AG04449 (cell line): ENCODE results near the gene AOPEP.
A peak's percentile ranks its signal among the peaks of the same experiment; 100 is the strongest.

Source experiments
- CTCF ChIA-PET: fragments of 350-600 bp; formaldehyde crosslinking; extraction: SDS; loops from one replicate; lab custom pipeline; 2021; ENCODE audit warnings: antibody characterized with exemption; lab: Yijun Ruan, JAX
- POLR2A ChIA-PET: fragments of 400-600, 350-600 bp; formaldehyde crosslinking; extraction: SDS; loops from one replicate; lab custom pipeline; 2020; ENCODE audit warnings: antibody characterized with exemption, inconsistent platforms; lab: Yijun Ruan, JAX
- DNase-seq: peaks from one replicate; pipeline ENCODE4 v3.0.0-alpha.2; 2010; ENCODE audit warnings: low read depth, low spot score
- H3K4me3 ChIP-seq: 2 replicates; pipeline ENCODE4 v1.5.1; 2011; ENCODE audit warnings: low read depth, mild to moderate bottlenecking, control low read depth, low read length
- CTCF ChIP-seq: IDR thresholded peaks from one replicate; pipeline ENCODE4 v1.5.1; 2011; ENCODE audit warnings: mild to moderate bottlenecking, moderate library complexity, low read length, control low read depth, inconsistent platforms; ENCODE audit not compliant: insufficient read depth; ENCODE audit errors: missing control alignments

Gene AOPEP

GRCh38 chr9:94919376-94920098 lies 193.0 kb downstream of the AOPEP start:
- TF ChIP-seq CTCF = no peak
- ChIA-PET POLR2A (interaction anchor here (1.0 to 1.3 kb wide), 2 partner anchors 41 to 137 kb away, joined by 3 to 5 read pairs; no protein-coding TSS in a partner anchor), CTCF (interaction anchor here (1.3 to 1.6 kb wide), 2 partner anchors 137 to 212 kb away, joined by 4 read pairs; no protein-coding TSS in a partner anchor)
- DNase-seq = no peak
- H3K4me3 ChIP-seq = no peak overlapping the region

- TF ChIP-seq CTCF = no peak
- DNase-seq = no peak
- peak overlapping the region; percentile 29; the same call in 1 of the 2 replicates for H3K4me3 ChIP-seq
- POLR2A ChIA-PET = interaction anchor here (0.6 to 2.4 kb wide), 7 partner anchors 17 to 138 kb away, joined by 3 to 9 read pairs (median 5); no protein-coding TSS in a partner anchor
- CTCF ChIA-PET = interaction anchor here (1.3 to 1.6 kb wide), 2 partner anchors 138 to 211 kb away, joined by 4 read pairs; no protein-coding TSS in a partner anchor
Measured at GRCh38 chr9:94920420-94921091, 194.1 kb downstream of the AOPEP start.

GRCh38 chr9:94921092-94921471 lies 194.6 kb downstream of the AOPEP start:
- DNase-seq = no peak
- ChIA-PET CTCF (interaction anchor here (1.1 kb wide), 1 partner anchor 139 kb away, joined by 4 read pairs; no protein-coding TSS in a partner anchor), POLR2A (interaction anchor here (1.3 to 2.4 kb wide), 3 partner anchors 42 to 82 kb away, joined by 3 to 9 read pairs (median 4); no protein-coding TSS in a partner anchor)
- peak overlapping the region; percentile 16; the same call in 1 of the 2 replicates for H3K4me3 ChIP-seq
- no peak for TF ChIP-seq CTCF

- ChIA-PET POLR2A (interaction anchor here (0.8 to 2.4 kb wide), 7 partner anchors 8 to 101 kb away, joined by 4 to 10 read pairs (median 5); no protein-coding TSS in a partner anchor), CTCF (interaction anchor here (1.1 kb wide), 1 partner anchor 139 kb away, joined by 4 read pairs; no protein-coding TSS in a partner anchor)
- H3K4me3 ChIP-seq = 0 out of 2 replicates have a peak overlapping the region, but pooled peaks have one; percentile 3
- no peak for TF ChIP-seq CTCF
- DNase-seq = no peak
Measured at GRCh38 chr9:94921656-94922055, 195.2 kb downstream of the AOPEP start.

GRCh38 chr9:94922098-94922607 lies 195.7 kb downstream of the AOPEP start:
- ChIA-PET POLR2A (interaction anchor here (0.8 to 2.4 kb wide), 8 partner anchors 9 to 101 kb away, joined by 4 to 10 read pairs (median 5); no protein-coding TSS in a partner anchor), CTCF (interaction anchor here (1.1 to 1.8 kb wide), 2 partner anchors 140 to 241 kb away, joined by 4 to 5 read pairs; no protein-coding TSS in a partner anchor)
- no peak for TF ChIP-seq CTCF
- peak; percentile 99 for DNase-seq
- no peak overlapping the region for H3K4me3 ChIP-seq
